H9 (cell line): ENCODE measurements around the gene DDC. TPM values are rescaled to one million over a fixed set of nuclear protein-coding genes. Genes with fewer than 3 reads are reported as not detected.

Experiments
- DNase-seq: peaks from one replicate; pipeline ENCODE4 v3.0.0-alpha.2; 2017
- H2AFZ ChIP-seq: one replicate; pipeline ENCODE4 v1.6.1; 2013; ENCODE audit warnings: mild to moderate bottlenecking, low read length, control low read depth, moderate library complexity
- H2AK5ac ChIP-seq: 2 replicates; pipeline ENCODE4 v1.6.1; 2013; ENCODE audit warnings: low read length, control low read depth, mixed read lengths; ENCODE audit not compliant: insufficient read length
- H2BK120ac ChIP-seq: one replicate; pipeline ENCODE4 v1.6.1; 2013; ENCODE audit warnings: low read depth, mild to moderate bottlenecking, low read length, control low read depth, inconsistent platforms; ENCODE audit not compliant: poor library complexity, severe bottlenecking
- H2BK12ac ChIP-seq: 2 replicates; pipeline ENCODE4 v1.6.1; 2013; ENCODE audit warnings: low read length, control low read depth, mixed read lengths, low read depth; ENCODE audit not compliant: insufficient read length
- H2BK15ac ChIP-seq: 2 replicates; pipeline ENCODE4 v1.6.1; 2013; ENCODE audit warnings: low read depth, low read length, control low read depth
- H2BK20ac ChIP-seq: one replicate; pipeline ENCODE4 v1.6.1; 2013; ENCODE audit warnings: low read depth, mild to moderate bottlenecking, low read length, control low read depth, inconsistent platforms; ENCODE audit not compliant: poor library complexity, severe bottlenecking
- H2BK5ac ChIP-seq: 2 replicates; pipeline ENCODE4 v1.6.1; 2013; ENCODE audit warnings: low read length, control low read depth, mixed read lengths; ENCODE audit not compliant: insufficient read length
- H3K14ac ChIP-seq: 2 replicates; pipeline ENCODE4 v1.6.1; 2013; ENCODE audit warnings: low read length, control low read depth; ENCODE audit not compliant: insufficient read depth
- H3K18ac ChIP-seq: 2 replicates; pipeline ENCODE4 v1.6.1; 2013; ENCODE audit warnings: low read depth, mild to moderate bottlenecking, mixed read lengths, low read length, control low read depth; ENCODE audit not compliant: insufficient read length
- H3K23ac ChIP-seq: 2 replicates; pipeline ENCODE4 v1.6.1; 2013; ENCODE audit warnings: low read length, control low read depth, mixed read lengths, low read depth; ENCODE audit not compliant: insufficient read length
- H3K23me2 ChIP-seq: 2 replicates; pipeline ENCODE4 v1.6.1; 2013; ENCODE audit warnings: low read depth, mild to moderate bottlenecking, mixed read lengths, low read length, control low read depth; ENCODE audit not compliant: insufficient read length, poor library complexity, severe bottlenecking
- H3K27ac ChIP-seq: 2 replicates; pipeline ENCODE4 v1.5.1; 2013; ENCODE audit warnings: low read length, control low read depth, mixed read lengths, low read depth; ENCODE audit not compliant: insufficient read length
- H3K27me3 ChIP-seq: 2 replicates; pipeline ENCODE4 v1.6.1; 2013; ENCODE audit warnings: low read length, control low read depth, inconsistent platforms; ENCODE audit not compliant: insufficient read depth
- H3K4ac ChIP-seq: 2 replicates; pipeline ENCODE4 v1.6.1; 2013; ENCODE audit warnings: low read depth, mild to moderate bottlenecking, control low read depth, inconsistent platforms, low read length, moderate library complexity
- H3K4me1 ChIP-seq: 2 replicates; pipeline ENCODE4 v1.6.1; 2013; ENCODE audit warnings: low read length, control low read depth, inconsistent platforms; ENCODE audit not compliant: insufficient read depth
- H3K4me2 ChIP-seq: 2 replicates; pipeline ENCODE4 v1.6.1; 2013; ENCODE audit warnings: low read length, control low read depth, mixed read lengths; ENCODE audit not compliant: insufficient read length, insufficient read depth
- H3K56ac ChIP-seq: 2 replicates; pipeline ENCODE4 v1.6.1; 2013; ENCODE audit warnings: low read depth, mild to moderate bottlenecking, mixed read lengths, low read length, control low read depth; ENCODE audit not compliant: insufficient read length
- H3K79me1 ChIP-seq: 2 replicates; pipeline ENCODE4 v1.6.1; 2013; ENCODE audit warnings: low read depth, mild to moderate bottlenecking, moderate library complexity, low read length, control low read depth, inconsistent platforms; ENCODE audit not compliant: insufficient read depth, poor library complexity, severe bottlenecking
- H3K79me2 ChIP-seq: 2 replicates; pipeline ENCODE4 v1.6.1; 2013; ENCODE audit warnings: low read length, control low read depth, inconsistent platforms; ENCODE audit not compliant: insufficient read depth
- H3K9ac ChIP-seq: 2 replicates; pipeline ENCODE4 v1.6.1; 2013; ENCODE audit warnings: low read length, control low read depth, mixed read lengths; ENCODE audit not compliant: insufficient read length; ENCODE audit errors: extremely low read depth
- H3K9me3 ChIP-seq: one replicate; pipeline ENCODE4 v1.6.1; 2013; ENCODE audit warnings: low read depth, low read length, inconsistent platforms; ENCODE audit not compliant: control insufficient read depth
- H3T11ph ChIP-seq: one replicate; pipeline ENCODE4 v1.6.1; 2013; ENCODE audit warnings: mild to moderate bottlenecking, low read length, control low read depth, inconsistent platforms
- H4K20me1 ChIP-seq: one replicate; pipeline ENCODE4 v1.6.1; 2013; ENCODE audit not compliant: control insufficient read depth, insufficient read length, insufficient read depth
- H4K5ac ChIP-seq: 2 replicates; pipeline ENCODE4 v1.6.1; 2013; ENCODE audit warnings: low read depth, mild to moderate bottlenecking, mixed read lengths, low read length, control low read depth; ENCODE audit not compliant: insufficient read length
- H4K8ac ChIP-seq: replicated peaks from 2 replicates; pipeline ENCODE4 v1.6.1; 2013; ENCODE audit warnings: low read length, control low read depth, mixed read lengths, low read depth; ENCODE audit not compliant: insufficient read length
- H4K91ac ChIP-seq: 2 replicates; pipeline ENCODE4 v1.6.1; 2013; ENCODE audit warnings: low read depth, mild to moderate bottlenecking, moderate library complexity, mixed read lengths, low read length, control low read depth; ENCODE audit not compliant: insufficient read length
- H3K27ac Mint-ChIP-seq, 3 experiments: 2 replicates in 2 of 3; 3 replicates in 1 of 3; pipeline ENCODE4 v1.8.0; 2020 to 2021; ENCODE audit warnings: mixed read lengths in 3 of 3, mild to moderate bottlenecking in 1 of 3, moderate library complexity in 1 of 3
- H3K27me3 Mint-ChIP-seq: 2 replicates; pipeline ENCODE4 v1.8.0; 2021; ENCODE audit warnings: low read depth, mild to moderate bottlenecking, moderate library complexity, mixed read lengths
- H3K36me3 Mint-ChIP-seq, 3 experiments: 2 replicates in 2 of 3; 3 replicates in 1 of 3; pipeline ENCODE4 v1.8.0; 2020 to 2021; ENCODE audit warnings: low read depth in 3 of 3, mixed read lengths in 3 of 3; ENCODE audit not compliant: insufficient read depth in 1 of 3
- H3K4me1 Mint-ChIP-seq, 2 experiments: 2 replicates each; pipeline ENCODE4 v1.8.0; 2020; ENCODE audit warnings: mixed read lengths in 2 of 2
- H3K4me3 Mint-ChIP-seq, 2 experiments: 2 replicates in 1 of 2; 3 replicates in 1 of 2; pipeline ENCODE4 v1.8.0; 2020 to 2021; ENCODE audit warnings: mild to moderate bottlenecking in 2 of 2, mixed read lengths in 2 of 2, moderate library complexity in 1 of 2
- H3K9me3 Mint-ChIP-seq, 2 experiments: 2 replicates in 1 of 2; 3 replicates in 1 of 2; pipeline ENCODE4 v1.8.0; 2020; ENCODE audit warnings: mild to moderate bottlenecking in 2 of 2, mixed read lengths in 2 of 2, moderate library complexity in 1 of 2
- WGBS: extraction: QIAGEN DNeasy Blood & Tissue Kit; methylation state at CpG from one replicate; pipeline ENCODE4 v1.1.7; 2013; ENCODE audit warnings: missing lambda C conversion rate, low lambda C conversion rate, mixed read lengths; ENCODE audit not compliant: insufficient read length; ENCODE audit errors: extremely low coverage; 5-methylcytosine and 5-hydroxymethylcytosine counted together
- total RNA-seq: library from RNA; stranded (reverse); gene quantifications from 2 replicates; pipeline ENCODE4 v1.2.1, GENCODE V29; 2021
- TF ChIP-seq, protein P1 (sequence below): fragments of 200-600 bp; sonication (generic); conservative IDR thresholded peaks from 3 replicates; pipeline ENCODE4 v1.8.0; 2021; ENCODE audit warnings: antibody characterized with exemption, mild to moderate bottlenecking

The DDC gene
- total RNA-seq, 1 experiment from 2014 or later: not detected

DNA sequence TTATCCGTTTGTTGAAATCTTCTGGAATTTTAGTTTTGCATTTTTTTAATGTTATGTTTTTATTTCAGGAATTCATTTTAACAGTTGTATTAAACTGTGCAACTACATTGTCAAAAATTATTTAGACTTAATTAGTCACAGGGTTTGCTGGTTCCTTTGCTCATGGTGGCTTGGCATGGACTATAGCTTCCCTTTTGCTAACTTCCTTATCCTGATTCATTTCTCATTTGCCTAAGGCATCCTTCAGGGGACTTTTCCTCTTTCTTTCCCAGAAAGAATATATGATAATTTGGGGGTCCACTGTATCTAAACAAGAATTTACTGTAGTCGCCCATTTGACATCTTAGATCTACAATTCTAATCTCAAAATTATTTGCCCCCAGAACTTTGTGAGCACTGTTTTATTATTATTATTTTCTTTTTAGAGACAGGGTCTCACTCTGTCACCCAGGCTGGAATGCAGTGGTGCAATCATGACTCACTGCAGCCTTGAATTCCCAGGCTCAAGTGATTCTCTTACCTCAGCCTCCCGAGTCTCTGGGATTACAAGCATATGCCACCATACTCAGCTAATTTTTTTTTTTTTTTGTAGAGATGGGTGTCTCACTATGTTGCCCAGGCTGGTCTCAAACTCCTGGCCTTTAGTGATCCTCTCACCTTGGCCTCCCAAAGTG, 128.9 kb downstream of the DDC start:
- no peak overlapping the region for H2BK20ac ChIP-seq
- H3K36me3 Mint-ChIP-seq: peaks cover 0 to 4% (median 4%) of the 10 kb centered on the region in 3 experiments; a peak in 6 of 7 replicates
- no peak overlapping the region for H2AK5ac ChIP-seq
- H3K9me3 Mint-ChIP-seq: no peaks in the 10 kb centered on the region
- H4K20me1 ChIP-seq: no peaks in the 10 kb centered on the region
- H3K79me2 ChIP-seq: no peaks in the 10 kb centered on the region
- H3T11ph ChIP-seq: no peak overlapping the region
- no peaks in the 10 kb centered on the region for H3K4me1 ChIP-seq
- no peak overlapping the region for H2BK15ac ChIP-seq
- H3K9me3 ChIP-seq: no peaks in the 10 kb centered on the region
- H3K4me1 Mint-ChIP-seq: peaks cover 0 to 5% of the 10 kb centered on the region in 2 experiments; a peak in 2 of 4 replicates
- H3K23ac ChIP-seq: no peak overlapping the region
- H2BK120ac ChIP-seq: no peak overlapping the region
- H3K4me2 ChIP-seq: no peak overlapping the region
- TF ChIP-seq, protein P1, sequence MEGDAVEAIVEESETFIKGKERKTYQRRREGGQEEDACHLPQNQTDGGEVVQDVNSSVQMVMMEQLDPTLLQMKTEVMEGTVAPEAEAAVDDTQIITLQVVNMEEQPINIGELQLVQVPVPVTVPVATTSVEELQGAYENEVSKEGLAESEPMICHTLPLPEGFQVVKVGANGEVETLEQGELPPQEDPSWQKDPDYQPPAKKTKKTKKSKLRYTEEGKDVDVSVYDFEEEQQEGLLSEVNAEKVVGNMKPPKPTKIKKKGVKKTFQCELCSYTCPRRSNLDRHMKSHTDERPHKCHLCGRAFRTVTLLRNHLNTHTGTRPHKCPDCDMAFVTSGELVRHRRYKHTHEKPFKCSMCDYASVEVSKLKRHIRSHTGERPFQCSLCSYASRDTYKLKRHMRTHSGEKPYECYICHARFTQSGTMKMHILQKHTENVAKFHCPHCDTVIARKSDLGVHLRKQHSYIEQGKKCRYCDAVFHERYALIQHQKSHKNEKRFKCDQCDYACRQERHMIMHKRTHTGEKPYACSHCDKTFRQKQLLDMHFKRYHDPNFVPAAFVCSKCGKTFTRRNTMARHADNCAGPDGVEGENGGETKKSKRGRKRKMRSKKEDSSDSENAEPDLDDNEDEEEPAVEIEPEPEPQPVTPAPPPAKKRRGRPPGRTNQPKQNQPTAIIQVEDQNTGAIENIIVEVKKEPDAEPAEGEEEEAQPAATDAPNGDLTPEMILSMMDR: no peak
- H4K91ac ChIP-seq: no peak overlapping the region
- no CpG with 5 or more reads among the region's 3 CpGs for WGBS
- H4K8ac ChIP-seq: no peak overlapping the region
- no peaks in the 10 kb centered on the region for H3K27me3 ChIP-seq
- H3K4ac ChIP-seq: no peak overlapping the region
- no peak overlapping the region for H3K27ac ChIP-seq
- no peak overlapping the region for H3K14ac ChIP-seq
- H3K79me1 ChIP-seq: no peaks in the 10 kb centered on the region
- H2AFZ ChIP-seq: no peak overlapping the region
- H2BK12ac ChIP-seq: no peak overlapping the region
- no peak overlapping the region for H3K18ac ChIP-seq
- no peak for DNase-seq
- no peak overlapping the region for H4K5ac ChIP-seq
- H3K27ac Mint-ChIP-seq: no peak overlapping the region
- no peak overlapping the region for H3K56ac ChIP-seq
- no peaks in the 10 kb centered on the region for H3K27me3 Mint-ChIP-seq
- H2BK5ac ChIP-seq: no peak overlapping the region
- H3K23me2 ChIP-seq: no peaks in the 10 kb centered on the region
- no peak overlapping the region for H3K4me3 Mint-ChIP-seq
- no peak overlapping the region for H3K9ac ChIP-seq
